Stimulated activated CD4-positive, alpha-beta T cell treated with anti-CD3 and anti-CD28 coated beads, TNF-alpha, amount 100 ng/mL, for 48 hours (primary cell): Measurements from ENCODE around the gene PKMYT1.

ENCODE experiments used
- DNase-seq, 3 donors: peaks; one replicate each; pipeline ENCODE4 v3.0.0-alpha.2; 2020; ENCODE audit warnings: low read depth in 3 of 3

The PKMYT1 gene

DNA sequence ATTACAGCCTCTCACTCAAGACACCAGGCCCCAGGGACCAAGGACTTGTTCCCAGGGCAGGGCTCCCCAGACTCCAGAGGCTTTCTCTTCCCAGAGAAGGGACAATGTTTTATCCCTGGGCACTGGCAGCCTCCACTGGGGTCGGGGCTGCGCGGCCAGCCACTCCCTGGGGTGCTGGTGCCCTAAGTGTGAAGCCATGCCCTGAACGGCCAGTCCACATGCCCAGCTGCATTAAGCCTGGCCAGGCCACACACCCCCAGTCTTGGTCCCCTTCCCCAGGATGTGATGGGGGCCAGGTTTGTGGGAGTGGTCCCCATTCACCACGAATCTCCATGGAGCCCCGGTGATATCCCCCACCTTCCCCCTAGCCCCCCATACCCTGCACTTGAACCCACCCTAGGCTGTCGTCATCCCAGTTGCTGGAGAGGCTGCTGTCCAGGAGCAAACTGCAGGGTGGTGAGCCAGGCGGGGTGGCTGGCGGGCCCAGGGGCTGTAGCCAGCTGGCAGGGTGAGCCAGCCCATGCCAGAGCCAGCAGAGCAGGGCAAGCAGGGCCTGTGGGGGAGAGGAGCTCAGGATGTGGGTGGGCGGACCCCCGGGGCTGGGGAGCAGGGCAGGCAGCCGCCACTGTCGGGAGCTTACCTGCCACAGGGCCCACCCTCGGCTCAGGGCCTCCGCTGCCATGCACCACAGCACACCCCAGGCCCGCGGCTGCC lies 6.5 kb downstream of the PKMYT1 start:
- DNase-seq = no peak

DNA sequence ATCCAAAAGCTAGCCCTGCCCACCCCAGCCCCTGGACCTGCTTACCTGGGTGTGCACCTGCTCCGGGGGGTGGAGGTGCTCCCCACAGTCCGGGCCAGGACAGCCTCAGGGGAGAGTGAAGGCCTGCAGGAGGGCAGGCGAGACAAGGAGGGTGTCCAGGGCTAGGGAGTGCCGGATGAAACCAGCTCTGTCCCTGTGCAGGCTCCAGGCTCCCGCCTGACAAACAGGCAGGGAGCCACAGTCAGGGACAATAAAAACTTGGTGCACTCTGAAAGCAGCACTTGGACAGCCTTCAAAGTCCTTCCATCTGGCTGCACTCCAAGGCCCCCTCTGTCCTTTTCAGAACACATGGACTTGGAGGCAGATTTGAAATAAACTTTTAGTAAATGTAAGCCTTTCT lies 7.2 kb downstream of the PKMYT1 start:
- no peak for DNase-seq

DNA sequence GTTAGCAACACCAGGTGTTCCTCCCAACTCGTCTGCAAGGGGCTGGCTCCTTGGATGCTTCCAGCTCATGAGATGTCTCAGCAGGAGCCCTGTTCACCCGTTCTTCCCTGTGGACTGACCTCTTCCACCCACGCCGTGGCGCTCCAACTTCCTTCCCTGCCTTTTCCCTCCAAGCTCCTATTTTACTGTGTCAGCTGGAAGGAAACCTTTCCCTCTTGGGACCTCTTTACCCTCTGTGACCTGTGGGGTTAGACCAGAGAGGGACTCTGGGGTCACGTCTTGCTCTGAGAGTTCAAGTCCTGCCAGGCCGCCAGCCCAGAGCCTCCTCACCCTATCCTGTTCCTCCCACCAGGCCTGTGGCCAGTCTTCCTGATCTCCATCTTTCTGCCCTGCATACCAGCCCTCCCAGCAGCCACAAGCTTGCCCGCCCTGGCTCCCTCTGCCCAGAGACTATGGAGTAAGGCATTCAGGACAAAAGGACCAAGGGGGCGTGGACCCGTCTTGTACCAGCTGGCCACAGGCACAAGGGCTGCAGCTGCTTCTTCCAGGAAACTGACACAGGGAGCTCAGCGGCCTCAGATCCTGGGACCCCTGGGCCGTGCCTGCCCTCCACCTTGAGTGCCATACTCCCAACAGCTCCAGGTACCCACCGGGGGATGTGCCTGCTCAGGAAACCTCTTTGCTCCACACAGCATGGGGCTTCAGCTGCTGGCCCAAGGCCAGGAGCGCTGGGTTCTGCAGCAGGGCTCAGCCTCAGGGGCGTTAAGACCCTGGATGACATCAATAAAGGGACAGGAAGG lies 8.1 kb downstream of the PKMYT1 start:
- DNase-seq = no peak

DNA sequence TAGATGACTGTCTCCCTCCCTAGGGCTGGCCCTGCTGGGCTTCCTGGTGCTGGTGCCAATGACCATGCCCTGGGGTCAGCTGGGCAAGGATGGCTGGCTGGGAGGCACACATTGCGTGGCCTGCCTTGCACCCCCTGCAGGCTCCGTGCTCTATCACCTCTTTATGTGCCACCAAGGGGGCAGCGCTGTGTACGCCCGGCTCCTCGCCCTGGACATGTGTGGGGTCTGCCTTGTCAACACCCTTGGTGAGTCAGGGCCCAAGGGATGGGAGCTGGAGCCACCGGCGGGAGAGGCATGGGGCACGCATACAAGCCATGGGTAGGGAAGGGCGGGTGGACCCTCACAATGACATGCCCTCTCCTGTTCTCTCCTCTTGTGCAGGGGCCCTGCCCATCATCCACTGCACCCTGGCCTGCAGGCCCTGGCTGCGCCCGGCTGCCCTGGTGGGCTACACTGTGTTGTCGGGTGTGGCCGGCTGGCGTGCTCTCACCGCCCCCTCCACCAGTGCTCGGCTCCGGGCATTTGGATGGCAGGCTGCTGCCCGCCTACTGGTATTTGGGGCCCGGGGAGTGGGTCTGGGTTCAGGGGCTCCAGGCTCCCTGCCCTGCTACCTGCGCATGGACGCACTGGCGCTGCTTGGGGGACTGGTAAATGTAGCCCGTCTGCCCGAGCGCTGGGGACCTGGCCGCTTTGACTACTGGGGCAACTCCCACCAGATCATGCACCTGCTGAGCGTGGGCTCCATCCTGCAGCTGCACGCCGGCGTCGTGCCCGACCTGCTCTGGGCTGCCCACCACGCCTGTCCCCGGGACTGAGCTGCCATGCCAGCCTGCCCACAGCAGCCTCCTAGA lies 8.9 kb downstream of the PKMYT1 start:
- DNase-seq = no peak

DNA sequence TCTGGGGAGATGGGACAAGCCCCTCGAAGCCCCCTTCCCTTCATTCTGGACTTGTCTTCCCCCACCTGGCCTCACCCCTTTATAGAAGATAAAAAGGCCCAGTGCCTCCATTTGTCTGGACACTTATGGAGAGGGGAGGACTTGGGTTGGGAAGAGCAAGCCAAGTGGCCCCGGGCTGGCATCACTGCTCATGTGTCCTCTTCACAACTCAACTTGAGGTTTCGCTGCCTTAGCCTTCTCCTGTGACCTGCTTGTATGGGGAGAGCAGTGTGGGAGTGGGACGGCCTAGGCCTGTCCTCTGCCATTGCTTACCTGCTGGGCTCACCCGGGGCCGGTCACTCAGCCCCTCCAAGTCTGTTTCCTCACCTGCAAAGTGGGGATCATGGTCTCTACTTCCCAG lies 9.7 kb downstream of the PKMYT1 start:
- DNase-seq = no peak

DNA sequence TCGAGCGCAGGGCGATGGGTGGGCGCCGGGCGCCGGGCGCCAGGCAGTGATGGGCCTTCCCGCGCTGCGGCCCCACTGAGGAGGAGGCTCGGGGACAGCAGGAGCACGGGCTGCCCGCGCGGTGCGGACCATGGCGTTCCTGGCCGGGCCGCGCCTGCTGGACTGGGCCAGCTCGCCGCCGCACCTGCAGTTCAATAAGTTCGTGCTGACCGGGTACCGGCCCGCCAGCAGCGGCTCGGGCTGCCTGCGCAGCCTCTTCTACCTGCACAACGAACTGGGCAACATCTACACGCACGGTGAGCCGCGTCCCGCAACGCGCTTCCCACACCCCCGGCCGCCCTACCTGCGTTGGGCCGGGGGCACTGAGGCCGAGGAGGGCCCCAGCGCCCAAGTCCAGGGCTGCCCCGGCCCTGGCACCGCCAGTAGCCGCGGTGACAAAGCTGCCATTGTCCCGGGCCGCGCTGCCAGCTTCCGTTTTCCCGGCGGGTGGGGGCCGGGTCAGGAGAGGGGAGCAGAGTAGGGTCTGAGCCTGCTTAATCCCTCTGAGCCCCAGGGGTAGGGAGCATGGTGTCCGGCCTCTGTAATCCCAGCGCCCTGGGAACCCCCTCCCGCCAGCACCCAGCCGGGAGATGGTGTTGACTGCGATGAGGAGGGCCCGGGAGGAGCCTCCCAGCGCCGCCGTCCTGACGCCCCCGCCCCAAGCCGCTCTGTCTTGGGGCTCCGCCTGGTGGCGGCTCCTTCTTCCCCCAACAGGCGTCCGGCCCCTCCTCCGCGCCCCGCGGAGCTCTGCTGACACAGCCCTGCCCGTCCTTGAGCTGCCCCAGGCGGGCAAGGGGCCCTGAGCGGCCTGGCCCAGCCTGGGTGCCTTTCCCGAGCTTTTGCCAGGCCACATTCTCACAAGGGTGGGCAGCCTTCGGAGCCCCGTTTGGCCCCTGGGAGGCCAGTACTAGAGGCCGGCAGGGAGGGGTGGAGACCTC lies 10.4 kb downstream of the PKMYT1 start:
- DNase-seq = peak; percentile 70 to 84 (median 74)

DNA sequence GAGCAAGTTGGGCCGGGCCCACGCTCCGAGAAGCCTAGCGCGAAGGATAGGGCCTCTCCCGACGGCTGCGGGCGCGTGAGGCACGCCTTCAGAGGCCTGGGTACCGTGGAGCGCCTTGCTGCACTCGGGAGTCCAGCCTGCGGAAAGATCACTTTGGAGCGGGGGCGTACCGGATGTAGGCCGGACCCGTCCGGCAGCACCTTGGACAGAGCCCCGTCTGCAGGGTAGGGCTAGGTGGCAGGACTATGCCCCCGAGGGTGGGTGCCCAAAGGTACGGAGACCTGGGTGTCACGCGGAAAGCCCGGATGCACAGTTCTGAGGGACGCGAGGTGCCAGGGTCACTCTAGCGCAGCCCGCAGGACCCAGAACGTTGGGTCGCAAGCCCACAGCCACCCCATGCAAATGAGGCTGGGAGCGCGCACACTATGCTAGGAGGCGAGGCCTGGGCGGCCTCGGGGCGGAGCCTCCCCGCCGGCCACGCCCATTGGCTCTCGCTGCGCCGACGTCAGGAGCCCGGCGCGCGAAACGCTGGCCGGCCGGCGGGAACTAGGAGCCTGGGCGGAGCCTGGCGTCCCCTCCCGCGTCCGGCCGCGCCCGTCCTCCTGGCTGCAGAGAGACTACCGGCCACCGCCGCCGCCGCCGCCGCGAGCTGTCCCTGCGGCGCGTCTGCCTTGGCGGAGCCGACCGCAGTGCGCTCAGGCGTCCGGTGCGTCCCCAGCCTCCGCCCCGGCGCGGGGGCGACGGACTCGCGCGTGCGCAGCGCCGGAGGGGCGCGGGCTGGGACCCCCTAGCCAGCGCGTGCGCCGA lies 11.3 kb downstream of the PKMYT1 start, which contains the start of gene PAQR4:
Gene PAQR4, plus strand, starts transcription at position 611 of the 807 bp plus-strand sequence. CDS start 327 bp downstream, outside the sequence.
- DNase-seq = peak; percentile 66 to 81 (median 74)

DNA sequence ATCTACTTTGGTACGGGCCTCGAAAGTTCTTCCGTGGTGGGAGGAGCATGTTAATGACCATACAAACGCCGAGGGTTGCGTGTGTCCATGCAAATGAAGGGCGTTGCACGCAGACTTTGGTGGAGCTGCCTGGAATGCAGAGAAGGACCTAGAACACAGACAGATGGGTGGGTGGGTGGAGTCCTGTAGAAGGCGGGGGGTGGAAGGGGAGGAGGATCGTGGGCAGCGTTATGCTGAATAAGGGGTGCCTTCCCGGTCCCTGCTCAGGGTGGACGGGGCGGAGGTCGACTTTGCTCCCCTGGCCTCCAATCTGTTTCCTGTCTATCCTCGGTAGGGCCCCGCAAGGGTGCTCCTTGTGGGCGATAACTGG lies 11.9 kb downstream of the PKMYT1 start:
- no peak for DNase-seq

DNA sequence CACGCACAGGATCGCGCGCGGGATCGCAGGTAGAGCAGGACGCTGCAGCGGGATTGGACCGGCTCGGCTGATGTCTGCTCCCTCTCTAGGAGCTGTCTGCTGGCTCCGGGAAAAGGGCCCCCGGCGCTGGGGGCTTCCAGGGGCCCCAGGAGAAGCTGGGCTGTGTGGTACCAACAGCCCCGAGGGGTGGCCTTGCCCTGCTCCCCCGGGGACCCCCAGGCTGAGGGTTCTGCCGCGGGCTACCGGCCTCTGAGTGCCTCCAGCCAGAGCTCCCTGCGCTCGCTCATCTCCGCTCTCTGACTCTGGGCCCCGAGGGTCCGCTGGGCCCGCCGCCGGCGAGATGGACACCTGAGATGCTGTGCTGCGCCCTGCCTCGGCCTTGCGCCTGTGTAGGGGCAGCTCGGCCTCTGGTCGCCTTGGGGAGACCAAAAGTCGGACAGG lies 12.5 kb downstream of the PKMYT1 start:
- DNase-seq = no peak

DNA sequence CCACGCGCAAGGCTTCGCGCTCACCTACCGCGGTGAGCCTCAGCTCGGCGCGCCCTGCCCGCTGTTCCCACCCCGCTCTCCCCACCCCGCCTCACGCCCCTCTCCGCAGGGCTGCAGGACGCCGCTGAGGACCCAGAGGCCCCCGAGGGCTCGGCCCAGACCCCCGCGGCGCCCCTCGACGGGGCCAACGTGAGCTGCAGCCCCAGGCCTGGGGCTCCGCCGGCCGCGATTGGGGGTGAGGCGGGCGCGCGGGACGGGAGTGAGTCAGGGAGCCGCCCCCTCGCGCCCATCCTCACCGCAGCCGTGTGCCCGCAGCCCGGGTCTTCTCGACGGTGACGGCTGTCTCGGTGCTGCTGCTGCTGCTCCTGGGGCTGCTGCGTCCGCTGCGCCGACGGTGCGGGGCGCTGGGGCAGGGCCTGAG lies 13.0 kb downstream of the PKMYT1 start:
- no peak for DNase-seq

DNA sequence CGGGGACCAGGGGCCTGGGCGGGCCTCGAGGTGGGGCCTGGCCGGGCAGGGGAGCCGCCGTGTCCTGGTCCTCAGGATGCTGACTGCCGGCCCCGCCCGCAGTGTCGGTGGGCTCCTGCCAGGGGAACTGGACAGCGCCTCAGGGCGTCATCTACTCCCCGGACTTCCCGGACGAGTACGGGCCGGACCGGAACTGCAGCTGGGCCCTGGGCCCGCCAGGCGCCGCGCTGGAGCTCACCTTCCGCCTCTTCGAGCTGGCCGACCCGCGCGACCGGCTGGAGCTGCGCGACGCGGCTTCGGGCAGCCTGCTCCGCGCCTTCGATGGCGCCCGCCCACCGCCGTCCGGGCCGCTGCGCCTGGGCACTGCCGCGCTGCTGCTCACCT lies 13.4 kb downstream of the PKMYT1 start:
- no peak for DNase-seq

DNA sequence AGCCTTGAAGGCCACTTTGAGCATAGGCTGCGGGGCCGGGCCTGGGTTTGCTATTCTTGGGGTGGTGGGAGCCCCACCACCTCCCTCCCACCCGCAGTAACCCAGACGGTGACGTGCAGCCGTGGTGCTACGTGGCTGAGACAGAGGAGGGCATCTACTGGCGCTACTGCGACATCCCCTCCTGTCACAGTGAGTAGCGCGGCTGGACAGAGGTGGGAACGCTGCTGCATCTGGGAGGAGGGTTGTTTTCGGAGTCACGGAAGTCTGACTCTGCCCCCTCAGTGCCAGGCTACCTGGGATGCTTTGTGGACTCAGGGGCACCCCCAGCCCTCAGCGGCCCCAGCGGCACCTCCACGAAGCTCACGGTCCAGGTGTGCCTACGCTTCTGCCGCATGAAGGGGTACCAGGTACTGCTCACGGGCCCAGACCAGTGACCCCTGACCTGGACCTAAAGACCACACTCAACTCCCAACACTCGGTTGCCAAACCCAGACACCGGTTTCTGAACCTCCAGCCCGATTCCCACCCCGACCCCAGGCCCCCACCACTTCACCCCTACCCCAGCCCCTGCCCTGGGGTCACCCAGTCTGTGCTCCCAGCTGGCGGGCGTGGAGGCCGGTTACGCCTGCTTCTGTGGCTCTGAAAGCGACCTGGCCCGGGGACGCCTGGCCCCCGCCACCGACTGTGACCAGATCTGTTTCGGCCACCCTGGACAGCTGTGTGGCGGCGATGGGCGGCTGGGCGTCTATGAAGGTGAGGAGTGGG lies 14.0 kb downstream of the PKMYT1 start:
- DNase-seq = no peak

DNA sequence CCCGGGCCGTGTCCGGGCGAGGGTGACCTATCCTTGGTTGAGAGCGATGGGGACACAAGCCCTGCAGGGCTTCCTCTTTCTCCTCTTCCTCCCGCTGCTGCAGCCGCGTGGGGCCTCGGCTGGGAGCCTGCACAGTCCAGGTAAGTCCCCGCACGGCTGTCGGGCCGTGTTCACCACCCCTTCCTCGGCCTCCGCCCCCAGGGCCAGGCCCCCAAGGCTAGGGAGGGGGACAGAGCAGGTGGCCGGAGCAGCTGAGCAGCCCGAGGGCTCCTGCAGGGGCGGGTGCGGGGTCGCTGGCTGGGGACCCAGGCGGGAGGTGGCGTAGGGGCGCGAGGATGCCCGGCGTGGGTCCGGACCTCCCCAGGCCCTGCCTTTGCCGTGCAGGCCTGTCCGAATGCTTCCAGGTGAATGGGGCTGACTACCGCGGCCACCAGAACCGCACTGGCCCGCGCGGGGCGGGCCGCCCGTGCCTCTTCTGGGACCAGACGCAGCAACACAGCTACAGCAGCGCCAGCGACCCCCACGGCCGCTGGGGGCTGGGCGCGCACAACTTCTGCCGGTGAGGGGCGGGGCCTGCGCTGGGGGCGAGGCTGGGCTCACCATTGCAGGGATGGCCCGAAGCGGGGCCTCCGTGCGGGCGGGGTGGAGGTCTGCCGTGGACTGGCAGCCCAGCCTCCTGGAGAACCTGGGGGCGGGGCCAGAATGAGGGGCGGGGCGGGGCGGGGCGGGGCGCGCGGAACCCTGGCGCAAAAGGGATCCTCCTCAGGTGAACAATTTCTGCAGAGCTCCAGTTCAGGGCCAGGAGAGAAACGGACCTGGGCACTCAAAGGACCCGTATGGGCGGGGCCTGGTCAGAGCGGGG lies 15.5 kb downstream of the PKMYT1 start:
- DNase-seq = peak in 2 of 3 donors; percentile 55 to 58

DNA sequence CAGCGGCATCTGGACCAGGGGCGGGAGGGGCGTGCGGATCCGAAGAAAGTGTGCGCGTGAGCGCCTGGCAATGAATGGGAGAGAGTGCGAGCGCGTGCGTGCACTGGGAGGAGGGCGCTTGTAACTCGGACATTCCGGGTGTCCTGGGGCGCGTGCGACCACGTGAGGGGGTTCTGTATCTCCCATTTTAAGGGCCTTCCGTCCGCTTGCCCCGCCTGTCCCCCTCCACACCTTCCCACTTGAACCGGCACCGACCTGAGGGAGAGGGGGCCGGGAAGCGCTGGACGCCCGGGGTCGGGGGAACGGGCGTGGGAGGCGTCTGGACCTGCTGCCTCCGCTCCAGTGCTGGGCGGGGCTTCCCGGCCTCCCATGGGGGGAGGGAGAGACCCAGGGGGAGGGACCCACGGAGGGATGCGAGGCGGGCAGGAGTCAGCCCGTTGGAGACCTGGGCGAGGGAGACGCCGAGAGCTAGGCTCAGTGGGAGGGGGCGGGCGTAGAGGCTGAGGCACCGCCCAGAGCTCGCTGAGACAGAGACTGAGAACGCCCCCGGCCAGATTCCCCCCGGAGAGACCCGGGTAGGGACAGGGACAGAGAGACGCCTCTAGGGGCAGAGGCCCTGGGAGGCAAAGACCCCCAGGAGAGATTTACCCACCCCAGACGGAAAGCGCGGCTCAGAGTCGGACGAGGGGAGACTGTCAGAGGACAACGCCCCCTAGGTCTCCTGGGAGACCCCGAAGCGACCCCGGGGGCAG lies 16.3 kb downstream of the PKMYT1 start, which contains the start of gene KREMEN2:
Gene KREMEN2, plus strand, starts transcription at position 553 of the 752 bp plus-strand sequence. CDS start 246 bp downstream, outside the sequence.
- peak in 1 of 3 donors; percentile 27 for DNase-seq

DNA sequence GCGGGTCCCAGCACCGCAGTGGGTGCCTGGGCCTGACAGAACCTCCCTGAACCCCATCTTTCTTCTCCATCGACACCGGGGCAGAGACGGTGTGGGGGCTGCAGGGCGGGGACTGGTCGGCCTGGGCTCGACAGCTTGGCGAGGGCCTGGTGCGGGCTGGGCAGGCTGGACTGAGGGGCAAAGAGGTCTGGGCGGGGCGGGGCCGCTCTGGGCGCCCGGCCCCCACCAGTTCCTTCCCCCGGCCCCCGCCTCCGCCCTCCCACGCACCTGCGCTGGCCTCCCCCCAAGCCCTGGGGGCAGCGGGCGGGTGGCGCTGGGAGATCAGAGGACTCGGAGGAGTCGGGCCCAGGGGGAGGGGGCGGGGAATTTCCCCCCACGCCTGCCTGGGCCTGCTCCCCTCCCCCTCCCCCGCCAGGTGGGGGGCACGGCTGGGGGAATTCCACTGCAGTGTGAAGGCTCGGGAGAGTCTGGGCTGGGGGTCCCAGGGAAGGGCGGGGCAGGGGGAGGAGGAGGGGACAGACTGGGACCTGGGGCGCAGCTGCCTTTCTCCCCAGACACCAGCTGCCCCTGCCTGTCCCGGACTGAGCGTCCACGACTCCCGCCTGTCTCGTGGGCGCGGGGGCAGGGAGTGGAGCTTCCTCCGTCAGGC lies 17.0 kb downstream of the PKMYT1 start:
- peak in 1 of 3 donors; percentile 19 for DNase-seq

DNA sequence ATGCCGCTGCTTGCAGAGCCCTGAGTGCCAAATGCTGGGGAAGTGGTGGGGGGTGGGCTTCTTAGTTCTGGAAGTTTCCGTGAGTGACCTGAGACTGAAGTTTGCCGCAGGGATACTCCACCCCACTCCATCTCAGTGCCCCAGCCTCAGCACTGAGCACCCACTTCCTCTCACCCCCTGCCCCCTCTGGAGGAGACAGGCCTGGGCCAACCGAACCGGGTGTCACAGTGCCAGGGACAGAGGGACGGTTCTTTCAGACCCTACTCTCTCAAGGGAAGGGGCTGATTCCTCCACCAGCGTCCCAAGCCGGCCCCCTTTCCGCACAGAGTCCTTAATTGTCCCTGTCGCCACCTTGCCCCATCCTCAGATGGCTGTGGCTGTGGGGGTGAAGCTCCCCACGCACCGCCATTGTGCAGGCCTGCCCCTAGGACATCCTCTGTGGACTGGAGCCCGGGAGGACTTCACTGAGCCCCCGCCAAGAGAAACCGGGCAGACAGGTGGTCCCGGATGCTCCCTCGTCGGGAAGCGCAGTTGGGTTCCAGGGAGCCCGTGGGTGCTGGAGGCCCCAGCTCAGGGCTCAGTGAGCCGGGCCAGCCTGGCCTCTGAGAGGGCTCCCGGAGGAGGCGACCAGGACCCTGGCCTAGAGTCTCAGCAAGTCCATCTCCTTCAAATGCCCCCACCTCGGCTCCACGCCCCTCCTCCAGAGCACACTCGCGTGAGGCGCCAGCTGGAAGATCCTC lies 17.7 kb downstream of the PKMYT1 start:
- DNase-seq = no peak
